GM18507 (cell line): ENCODE results near the gene CRY2.
"Not testable (repeated sequence)": the region's sequence is repeated elsewhere in the genome, so short reads cannot be mapped to it uniquely, and the experiment has no call there.

ENCODE experiments used
- DNase-seq: peaks from one replicate; pipeline ENCODE4 v3.0.0; 2011; ENCODE audit warnings: low read depth; ENCODE audit not compliant: insufficient read length; ENCODE audit errors: extremely low spot score
- FAIRE-seq: peaks from 2 replicates; lab custom pipeline; 2011; peaks lifted over from hg19 to GRCh38; lab: Jason Lieb, UNC

The CRY2 gene

DNA sequence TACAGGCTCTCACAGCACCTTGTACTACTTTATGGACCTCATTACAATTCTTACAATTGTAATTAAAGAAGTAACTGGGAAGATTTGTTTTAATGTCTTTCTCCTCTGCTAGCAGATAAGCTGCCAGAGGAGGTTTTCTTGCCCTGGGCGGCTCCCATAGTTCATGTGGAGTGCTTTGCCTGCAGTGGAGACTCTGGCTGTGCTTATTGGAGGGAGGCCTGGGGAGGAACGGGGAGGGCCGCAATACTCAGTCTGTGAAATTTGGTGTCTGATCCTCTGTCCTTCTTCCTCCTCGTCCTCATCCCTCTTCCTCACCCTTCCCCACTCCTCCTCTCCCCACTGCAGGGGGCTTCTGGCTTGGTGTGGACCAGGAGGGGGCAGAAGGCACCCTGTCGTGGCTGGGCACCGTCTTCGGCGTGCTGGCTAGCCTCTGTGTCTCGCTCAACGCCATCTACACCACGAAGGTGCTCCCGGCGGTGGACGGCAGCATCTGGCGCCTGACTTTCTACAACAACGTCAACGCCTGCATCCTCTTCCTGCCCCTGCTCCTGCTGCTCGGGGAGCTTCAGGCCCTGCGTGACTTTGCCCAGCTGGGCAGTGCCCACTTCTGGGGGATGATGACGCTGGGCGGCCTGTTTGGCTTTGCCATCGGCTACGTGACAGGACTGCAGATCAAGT lies 36.7 kb upstream of the CRY2 start:
- FAIRE-seq (no peak), DNase-seq (no peak)

DNA sequence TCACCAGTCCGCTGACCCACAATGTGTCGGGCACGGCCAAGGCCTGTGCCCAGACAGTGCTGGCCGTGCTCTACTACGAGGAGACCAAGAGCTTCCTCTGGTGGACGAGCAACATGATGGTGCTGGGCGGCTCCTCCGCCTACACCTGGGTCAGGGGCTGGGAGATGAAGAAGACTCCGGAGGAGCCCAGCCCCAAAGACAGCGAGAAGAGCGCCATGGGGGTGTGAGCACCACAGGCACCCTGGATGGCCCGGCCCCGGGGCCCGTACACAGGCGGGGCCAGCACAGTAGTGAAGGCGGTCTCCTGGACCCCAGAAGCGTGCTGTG lies 36.2 kb upstream of the CRY2 start:
- FAIRE-seq (no peak), DNase-seq (no peak)

DNA sequence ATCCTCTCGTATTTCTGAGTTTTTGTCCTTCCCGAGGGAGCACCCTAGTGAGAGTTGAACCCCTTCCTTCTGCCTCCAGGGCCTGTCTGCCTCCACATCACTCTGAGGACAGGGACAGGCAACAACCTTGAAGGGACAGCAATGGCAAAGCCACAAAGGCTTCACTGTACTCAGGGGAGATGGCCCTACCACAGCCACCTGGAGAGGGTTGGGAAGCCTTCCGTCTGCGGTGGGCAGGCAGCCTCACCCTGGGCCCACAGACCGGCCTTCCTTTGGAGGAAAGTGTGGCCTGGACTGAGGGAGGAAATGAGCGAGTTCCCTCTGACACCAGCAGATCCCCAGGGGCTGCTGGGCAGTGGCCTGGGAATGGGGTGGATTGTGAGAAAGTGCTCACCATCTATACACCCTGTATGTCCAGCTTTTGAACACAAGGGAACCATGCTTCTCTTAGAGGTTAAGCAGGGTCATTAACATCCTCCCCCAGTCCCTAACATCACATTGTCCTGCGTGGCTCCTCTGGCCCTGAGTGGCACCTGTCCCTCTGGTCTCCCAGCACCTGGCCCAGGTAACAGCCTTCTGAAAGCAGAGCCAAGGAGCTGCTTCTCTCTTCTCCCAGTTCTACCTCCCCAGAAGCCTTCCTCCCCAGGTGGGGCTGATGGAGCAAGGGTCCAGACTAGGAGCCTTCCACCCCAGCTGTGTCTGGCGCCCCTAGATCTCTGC lies 35.5 kb upstream of the CRY2 start:
- DNase-seq (no peak), FAIRE-seq (no peak)

DNA sequence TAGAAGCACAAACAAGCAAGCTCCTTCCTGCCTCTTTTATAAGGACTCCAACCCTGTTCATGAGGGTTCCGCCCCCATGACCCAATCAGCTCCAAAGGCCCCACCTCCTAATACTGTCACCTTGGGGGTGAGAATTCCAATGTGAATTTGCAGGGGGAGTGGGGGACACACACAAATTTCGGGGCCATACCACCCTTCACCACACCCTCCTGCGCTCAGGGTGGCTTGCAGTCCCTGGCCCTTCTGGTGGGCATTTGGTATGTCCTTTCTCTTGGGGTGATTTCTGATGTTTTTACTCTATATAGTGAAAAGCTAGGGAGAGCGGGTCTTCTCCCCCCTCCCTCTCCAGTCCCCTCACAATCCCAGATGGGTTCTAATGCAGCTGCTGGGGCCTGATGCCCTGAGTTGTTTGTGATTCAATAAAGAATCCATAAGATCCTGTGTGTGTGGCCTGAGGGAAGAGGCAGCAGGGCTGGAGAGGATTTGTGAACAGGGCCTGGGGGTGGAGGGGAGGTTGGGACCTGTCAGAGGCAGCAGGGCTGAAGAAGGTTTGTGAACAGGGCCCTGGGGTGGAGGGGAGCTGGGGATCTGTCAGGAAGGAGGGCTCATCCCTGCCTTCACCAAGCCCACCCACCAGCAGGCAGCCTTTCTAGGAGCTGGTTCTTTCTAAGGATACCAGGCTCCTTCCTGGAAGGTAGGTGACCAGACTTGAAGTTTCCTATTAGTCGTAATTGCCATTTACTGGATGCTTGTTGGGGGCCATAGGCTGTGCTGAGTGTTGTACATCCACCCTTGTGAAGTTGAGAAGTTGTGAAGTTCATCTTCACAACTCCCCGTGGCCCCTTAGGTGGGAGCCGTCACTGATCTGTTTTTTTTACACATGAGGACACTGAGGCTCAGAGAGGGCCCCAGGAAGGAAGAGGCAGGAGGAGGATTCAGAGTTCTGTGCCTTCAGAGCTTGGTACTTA lies 34.4 kb upstream of the CRY2 start:
- FAIRE-seq, result no peak
- no peak for DNase-seq

DNA sequence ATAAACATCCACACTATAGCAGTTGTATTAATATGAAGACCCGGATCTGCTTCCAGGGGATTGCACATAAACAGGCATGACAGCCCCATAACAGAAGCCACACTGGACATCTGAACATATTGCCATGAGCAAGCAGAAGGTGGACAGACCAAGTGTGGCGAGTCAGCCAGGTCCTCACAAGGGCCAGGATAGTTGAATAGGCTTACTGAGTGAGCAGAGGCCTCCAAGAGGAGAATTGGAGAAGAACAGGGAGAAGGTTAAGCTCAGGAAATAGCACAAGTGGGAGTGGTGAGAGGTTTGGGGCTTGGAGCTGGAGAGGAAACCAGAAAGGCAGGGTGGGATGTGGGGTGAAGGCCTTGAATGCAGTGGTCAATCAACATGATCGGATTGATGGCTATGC lies 31.5 kb upstream of the CRY2 start:
- no peak for FAIRE-seq

DNA sequence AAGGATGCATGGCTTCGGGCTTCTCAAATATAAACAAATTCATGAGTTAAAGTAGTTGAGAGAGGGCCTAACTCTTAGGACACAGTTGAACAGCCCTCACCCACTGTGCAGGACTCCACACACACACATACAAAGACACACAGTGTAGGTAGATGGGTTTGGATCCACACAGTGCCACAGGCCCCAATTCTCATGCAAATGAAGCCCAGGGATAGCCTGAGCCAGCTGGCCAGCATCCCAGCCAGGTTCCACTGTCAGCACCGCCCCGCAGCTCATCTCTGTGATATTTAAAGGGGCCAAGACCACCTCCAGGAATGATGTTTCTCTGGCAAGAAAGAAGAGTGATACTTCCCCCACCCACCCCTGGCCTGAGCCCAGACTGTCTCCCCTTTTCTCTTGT lies 30.7 kb upstream of the CRY2 start:
- DNase-seq (no peak), FAIRE-seq (no peak)

More for the DNA sequence above, 31.5 kb upstream of the CRY2 start:
- no peak for DNase-seq

DNA sequence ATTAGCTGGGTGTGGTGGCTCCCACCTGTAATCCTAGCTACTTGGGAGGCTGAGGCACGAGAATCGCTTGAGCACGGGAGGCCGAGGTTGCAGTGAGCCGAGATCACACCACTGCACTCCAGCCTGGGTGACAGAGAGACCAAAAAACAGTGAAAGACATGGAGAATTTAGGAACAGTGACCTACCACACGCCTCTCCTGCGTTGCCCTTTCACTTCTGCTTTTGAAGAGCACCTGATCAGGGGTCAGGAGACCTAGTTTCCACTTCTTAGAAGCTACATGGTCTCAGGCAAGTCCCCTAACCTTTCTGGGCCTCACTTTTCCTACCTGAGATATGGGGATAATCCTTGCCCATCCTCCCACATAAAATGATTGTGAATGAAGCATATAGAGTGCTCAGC lies 30.1 kb upstream of the CRY2 start:
- FAIRE-seq, result peak; percentile 70

DNA sequence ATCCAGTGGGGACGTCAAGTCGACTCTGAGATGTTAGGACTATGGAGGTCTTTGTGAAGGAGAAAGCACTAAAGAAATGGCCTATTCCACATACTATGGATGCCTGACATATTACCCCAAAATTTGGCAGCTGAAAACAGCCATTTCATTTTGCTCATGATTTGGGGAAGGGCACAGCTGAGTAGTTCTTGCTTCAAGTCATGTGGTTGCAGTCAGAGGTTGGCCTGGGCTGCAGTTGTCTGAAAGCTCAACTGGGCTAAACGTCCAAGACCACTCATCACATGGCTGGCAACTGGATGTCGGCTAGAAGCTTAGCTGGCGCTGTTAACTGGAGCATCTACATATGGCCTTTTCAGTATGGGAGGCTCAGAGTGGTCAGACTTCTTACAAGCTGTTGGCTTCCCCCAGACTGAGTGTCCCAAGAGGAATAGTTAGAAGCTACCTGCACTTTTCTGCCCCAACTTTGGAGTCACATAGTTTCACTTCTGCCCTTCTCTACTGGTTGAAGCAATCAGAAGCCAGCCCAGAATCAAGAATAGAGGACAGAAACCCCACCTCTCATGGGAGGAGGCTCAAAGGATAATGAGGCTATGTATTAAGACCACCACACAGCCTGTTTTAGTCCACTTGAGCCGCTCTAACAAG lies 28.2 kb upstream of the CRY2 start:
- DNase-seq (no peak), FAIRE-seq (no peak)

More for the DNA sequence above, 30.1 kb upstream of the CRY2 start:
- DNase-seq, result no peak

DNA sequence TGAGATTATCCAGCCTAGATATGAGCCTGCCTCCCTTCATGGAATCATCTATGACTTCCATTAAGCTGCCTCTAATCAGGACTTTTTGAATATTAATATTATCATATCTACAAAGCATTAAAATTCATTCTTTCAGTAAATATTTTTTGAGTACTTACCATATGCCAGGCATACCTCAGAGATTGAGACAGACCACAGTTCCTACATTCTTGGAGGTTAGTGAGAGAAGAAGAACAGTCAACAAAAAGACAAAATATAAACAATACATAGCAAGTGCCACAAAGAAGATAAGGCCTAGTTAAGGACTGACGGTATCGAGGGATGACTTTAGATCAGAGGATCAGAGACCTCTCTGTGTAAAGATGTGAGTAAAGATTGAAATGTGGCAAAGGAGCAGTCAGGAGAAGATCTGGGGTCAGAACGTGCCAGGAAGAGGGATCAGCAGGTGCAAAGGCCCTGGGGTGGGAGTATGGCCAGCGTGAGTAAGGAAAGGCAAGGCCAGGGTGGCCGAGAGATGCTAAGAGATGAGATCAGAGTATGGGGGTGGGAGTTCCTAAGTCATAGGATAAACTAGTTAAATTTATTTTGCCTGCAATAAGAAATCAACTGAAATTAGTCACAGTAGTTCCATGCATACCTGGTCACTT lies 26.9 kb upstream of the CRY2 start:
- DNase-seq, result no peak
- no peak for FAIRE-seq

DNA sequence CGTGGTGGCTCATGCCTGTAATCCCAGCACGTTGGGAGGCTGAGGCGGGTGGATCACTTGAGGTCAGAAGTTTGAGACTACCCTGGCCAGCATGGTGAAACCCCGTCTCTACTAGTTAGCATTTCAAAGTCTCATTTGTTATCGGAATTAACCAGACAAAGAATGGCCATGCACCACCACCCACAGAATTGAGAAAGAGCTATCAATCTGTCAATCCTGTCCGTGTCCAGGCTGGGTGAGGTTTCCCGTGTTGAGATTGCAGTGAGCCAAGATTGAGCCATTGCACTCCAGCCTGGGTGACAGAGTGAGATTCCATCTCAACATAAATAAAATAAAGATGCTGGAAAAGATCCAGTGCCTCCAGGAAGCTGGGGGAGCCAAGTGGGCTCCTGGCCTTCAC lies 20.8 kb upstream of the CRY2 start:
- peak; percentile 100 for FAIRE-seq
- not testable (repeated sequence) for DNase-seq

DNA sequence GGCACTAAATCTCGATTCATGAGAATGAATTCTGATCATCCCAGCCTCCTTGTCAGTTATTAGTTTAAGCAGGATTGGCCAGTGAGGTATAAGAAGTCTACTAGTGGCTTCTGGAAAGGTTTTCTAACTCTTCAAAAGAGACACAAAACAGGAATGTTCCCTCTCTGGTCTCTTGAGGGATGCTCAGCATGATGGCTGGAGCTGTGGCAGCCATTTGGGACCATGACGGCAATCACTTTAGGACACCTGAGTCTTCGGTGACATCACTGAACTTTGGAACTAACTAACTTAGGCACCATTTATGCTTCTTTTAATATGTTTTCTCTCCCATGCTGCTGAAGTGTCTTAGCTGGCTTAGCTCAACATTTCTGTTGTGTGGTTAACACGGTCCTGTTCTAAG lies 20.2 kb upstream of the CRY2 start:
- FAIRE-seq (no peak), DNase-seq (no peak)

DNA sequence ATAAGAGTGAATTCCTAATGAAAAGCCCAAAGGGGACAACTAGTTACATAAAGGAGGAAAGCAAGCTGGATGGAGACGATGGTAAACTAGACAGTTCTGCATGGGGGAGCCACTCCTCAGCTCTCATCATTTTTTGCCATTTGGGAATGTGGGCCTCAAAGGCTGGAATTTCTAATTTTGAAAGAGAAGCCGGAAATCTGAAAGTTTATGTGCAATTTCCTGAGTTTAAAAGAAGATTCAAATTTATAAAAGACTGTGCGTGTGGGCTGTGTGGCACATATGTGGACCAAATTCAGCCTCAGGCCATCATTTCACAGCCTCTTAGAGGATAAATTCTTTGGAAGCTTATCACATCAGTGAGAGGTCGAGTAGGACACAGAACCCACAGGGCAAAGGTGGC lies 18.3 kb upstream of the CRY2 start:
- DNase-seq (no peak), FAIRE-seq (no peak)

DNA sequence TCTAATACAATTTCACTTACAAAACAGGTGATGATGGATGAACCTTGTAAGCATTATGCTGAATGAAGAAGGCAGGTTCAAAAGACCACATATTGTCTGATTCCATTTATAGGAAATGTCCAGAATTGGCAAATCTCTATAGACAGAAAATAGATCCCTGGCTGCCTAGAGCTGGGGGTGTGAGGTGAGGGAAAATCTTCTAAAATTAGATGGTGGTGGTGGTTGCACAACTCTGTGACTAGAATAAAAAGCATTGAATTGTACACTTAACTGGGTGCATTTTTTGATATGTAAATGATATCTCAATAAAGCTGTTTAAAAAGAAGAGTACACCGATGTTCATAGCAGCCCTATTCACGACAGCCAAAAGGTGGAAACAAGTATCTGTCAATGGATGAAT lies 16.7 kb upstream of the CRY2 start:
- no peak for DNase-seq
- FAIRE-seq, result no peak

DNA sequence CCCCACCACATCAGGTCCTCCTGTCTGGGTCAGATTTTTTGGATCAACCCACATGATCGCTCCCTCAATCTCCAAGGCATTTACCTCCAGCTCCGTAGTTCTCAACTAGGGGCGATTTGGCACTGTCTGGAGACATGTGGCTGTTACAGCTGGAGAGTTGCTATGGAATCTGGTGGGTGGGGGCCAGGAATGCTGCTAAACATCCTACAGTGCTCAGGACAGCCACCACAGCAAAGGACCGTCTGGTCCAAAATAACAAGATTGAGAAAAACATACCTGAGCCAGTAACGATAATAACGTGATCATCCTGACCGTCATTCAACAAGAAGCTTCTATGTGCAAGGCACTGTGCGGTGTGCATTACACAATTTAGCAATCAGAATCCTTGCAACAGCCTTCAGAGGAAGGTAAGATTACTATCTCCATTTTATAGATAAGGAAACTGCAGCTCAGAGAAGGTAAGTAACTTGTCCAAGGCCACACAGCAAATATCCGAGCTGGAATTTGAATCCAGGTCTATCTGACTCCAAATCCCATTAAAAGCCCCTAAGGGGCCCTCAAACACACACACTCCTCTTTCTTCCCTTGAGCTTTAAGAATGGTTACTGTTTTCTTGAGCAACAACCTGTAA lies 14.3 kb upstream of the CRY2 start:
- no peak for FAIRE-seq
- DNase-seq, result no peak

DNA sequence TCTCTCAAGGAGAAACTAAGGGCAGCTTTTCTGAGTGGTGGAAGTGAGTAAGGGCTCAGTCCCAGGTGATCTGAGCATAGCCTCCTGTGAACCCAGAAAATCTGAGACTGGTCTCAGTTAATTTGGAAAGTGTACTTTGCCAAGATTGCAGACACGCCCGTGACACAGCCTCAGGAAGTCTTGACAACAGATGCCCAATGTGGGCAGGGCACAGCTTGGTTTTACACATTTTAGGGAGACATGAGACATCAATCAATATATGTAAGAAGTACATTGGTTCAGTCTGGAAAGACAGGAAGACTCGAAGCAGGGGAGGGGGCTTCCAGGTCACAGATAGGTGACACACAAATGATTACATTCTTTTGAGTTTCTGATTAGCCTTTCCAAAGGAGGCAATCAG lies 13.5 kb upstream of the CRY2 start:
- no peak for FAIRE-seq
- DNase-seq, result no peak

DNA sequence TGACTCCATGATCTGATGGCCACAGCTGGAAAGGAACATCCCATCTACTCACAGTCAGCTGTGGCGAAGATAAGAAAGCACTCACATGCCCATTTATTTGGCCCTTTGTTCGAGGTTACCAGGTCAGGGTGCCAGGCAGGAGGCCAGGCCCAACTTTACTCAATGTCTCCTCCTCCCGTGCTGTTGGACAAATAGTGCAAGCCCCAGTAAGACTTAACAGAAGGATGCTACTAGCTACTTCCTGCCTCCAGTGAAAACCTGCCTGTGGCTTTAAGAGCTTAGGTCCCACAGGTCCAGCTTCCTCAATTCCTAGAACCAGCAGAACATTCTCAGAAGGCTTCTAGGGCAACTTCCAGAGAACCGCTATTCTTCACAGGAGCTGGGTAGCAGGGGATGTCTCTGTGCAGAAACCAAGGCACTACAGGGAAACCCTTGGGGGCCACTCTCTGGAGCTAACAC lies 12.9 kb upstream of the CRY2 start:
- DNase-seq, result no peak
- FAIRE-seq, result no peak

DNA sequence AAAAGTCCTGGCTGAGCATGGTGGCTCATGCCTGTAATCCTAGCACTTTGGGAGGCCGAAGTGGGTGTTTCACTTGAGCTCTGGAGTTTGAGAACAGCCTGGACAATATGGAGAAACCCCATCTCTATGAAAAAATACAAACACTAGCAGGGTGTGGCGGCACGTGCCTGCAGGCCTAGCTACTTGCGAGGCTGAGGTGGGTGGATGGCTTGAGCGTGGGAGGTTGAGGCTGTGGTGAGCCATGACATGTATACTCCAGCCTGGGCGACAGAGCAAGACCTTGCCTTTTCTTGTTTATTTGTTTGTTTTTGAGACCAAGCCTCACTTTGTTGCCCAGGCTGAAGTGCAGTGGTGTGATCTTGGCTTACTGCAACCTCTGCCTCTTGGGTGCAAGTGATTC lies 8.1 kb upstream of the CRY2 start:
- FAIRE-seq, result no peak
- DNase-seq, result no peak

DNA sequence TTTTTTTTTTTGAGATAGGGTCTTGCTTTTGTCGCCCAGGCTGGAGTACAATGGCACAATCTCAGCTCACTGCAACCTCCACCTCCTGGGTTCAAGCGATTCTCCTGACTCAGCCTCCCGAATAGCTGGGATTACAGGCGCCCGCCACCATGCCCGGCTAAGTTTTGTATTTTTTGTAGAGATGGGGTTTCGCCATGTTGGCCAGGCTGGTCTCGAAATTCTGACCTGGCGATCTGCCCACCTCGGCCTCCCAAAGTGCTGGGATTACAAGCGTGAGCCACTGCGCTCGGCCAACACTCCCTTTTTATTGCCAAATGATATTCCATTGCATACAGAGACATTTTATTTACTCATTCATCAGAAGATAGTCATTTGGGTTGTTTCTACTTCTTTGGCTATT lies 7.0 kb upstream of the CRY2 start:
- not testable (repeated sequence) for DNase-seq, FAIRE-seq
